Ishikawa (cell line): ENCODE measurements around the gene GUCA2B.

Experiments used
- CEBPB ChIP-seq: IDR thresholded peaks from 2 replicates; pipeline ENCODE4 v1.6.1; 2012
- CREB1 ChIP-seq: IDR thresholded peaks from 2 replicates; pipeline ENCODE4 v1.6.1; 2012; ENCODE audit warnings: low read depth
- EGR1 ChIP-seq: IDR thresholded peaks from 2 replicates; pipeline ENCODE4 v1.6.1; 2012
- EP300 ChIP-seq: IDR thresholded peaks from 2 replicates; pipeline ENCODE4 v1.6.1; 2012; ENCODE audit warnings: borderline replicate concordance
- FOXM1 ChIP-seq: IDR thresholded peaks from 2 replicates; pipeline ENCODE4 v1.6.1; 2012; ENCODE audit warnings: low read depth, borderline replicate concordance
- MAX ChIP-seq: IDR thresholded peaks from 2 replicates; pipeline ENCODE4 v1.6.1; 2012
- NFIC ChIP-seq: IDR thresholded peaks from 2 replicates; pipeline ENCODE4 v1.6.1; 2012
- RAD21 ChIP-seq: IDR thresholded peaks from 2 replicates; pipeline ENCODE4 v1.6.1; 2012; ENCODE audit warnings: low read depth
- REST ChIP-seq: IDR thresholded peaks from 2 replicates; pipeline ENCODE4 v1.6.1; 2012; ENCODE audit warnings: low read depth, mild to moderate bottlenecking
- TAF1 ChIP-seq: IDR thresholded peaks from 2 replicates; pipeline ENCODE4 v1.6.1; 2012; ENCODE audit warnings: low read depth, mild to moderate bottlenecking
- TCF12 ChIP-seq: IDR thresholded peaks from 2 replicates; pipeline ENCODE4 v1.6.1; 2012; ENCODE audit warnings: low read depth
- TEAD4 ChIP-seq: IDR thresholded peaks from 2 replicates; pipeline ENCODE4 v1.6.1; 2012
- USF1 ChIP-seq: IDR thresholded peaks from 2 replicates; pipeline ENCODE4 v1.6.1; 2012
- YY1 ChIP-seq: IDR thresholded peaks from 2 replicates; pipeline ENCODE4 v1.6.1; 2012; ENCODE audit warnings: low read depth
- ZBTB7A ChIP-seq: IDR thresholded peaks from 2 replicates; pipeline ENCODE4 v1.6.1; 2012; ENCODE audit warnings: low read depth

GUCA2B gene

GRCh38 chr1:42138586-42138985 lies 14.6 kb upstream of the GUCA2B start:
- TF ChIP-seq NFIC = no peak
- no peak for TF ChIP-seq YY1
- TF ChIP-seq REST = no peak
- no peak for TF ChIP-seq TAF1
- TF ChIP-seq RAD21 = no peak
- no peak for TF ChIP-seq CEBPB
- TF ChIP-seq FOXM1 = no peak

GRCh38 chr1:42139444-42139843 lies 13.8 kb upstream of the GUCA2B start:
- no peak for TF ChIP-seq CEBPB
- TF ChIP-seq FOXM1 = no peak
- TF ChIP-seq YY1 = no peak
- no peak for TF ChIP-seq MAX
- no peak for TF ChIP-seq USF1
- TF ChIP-seq TEAD4 = no peak
- TF ChIP-seq REST = no peak
- TF ChIP-seq EP300 = no peak

- TF ChIP-seq ZBTB7A (no peak), EGR1 (no peak), TAF1 (no peak), TCF12 (no peak), CREB1 (no peak), TEAD4 (no peak), NFIC (no peak), EP300 (no peak), FOXM1 (no peak), RAD21 (no peak), REST (no peak), USF1 (no peak), YY1 (no peak), MAX (no peak), CEBPB (no peak)
These were observed 13.0 kb upstream of the GUCA2B start for GRCh38 chr1:42140191-42140590.

GRCh38 chr1:42141978-42142377 lies 11.2 kb upstream of the GUCA2B start:
- TF ChIP-seq TCF12 (no peak), CREB1 (no peak), EGR1 (no peak), YY1 (no peak), TAF1 (no peak), USF1 (no peak), NFIC (no peak), TEAD4 (no peak), EP300 (no peak), CEBPB (no peak), ZBTB7A (no peak)
